Measurements from ENCODE around the gene PSMD5.

The PSMD5 gene

GRCh38 chr9:120842685-120843485, at the start of gene PSMD5:
PSMD5 (minus strand) TSS chr9:120842922; CDS start chr9:120842909, 13 bp downstream.
- DNase-seq, result peak; percentile 95

GRCh38 chr9:120891884-120892747, 49.4 kb upstream of the PSMD5 start:
- DNase-seq, result no peak

- DNase-seq, result no peak
These were observed 48.6 kb upstream of the PSMD5 start for GRCh38 chr9:120891245-120891883.

- DNase-seq, result no peak
These were observed 47.9 kb upstream of the PSMD5 start for GRCh38 chr9:120890320-120891244.

- DNase-seq, result no peak
These were observed 47.0 kb upstream of the PSMD5 start for GRCh38 chr9:120889606-120890271.

- no peak for DNase-seq
These were observed 45.9 kb upstream of the PSMD5 start for GRCh38 chr9:120888626-120889025.

GRCh38 chr9:120886490-120886967, 43.8 kb upstream of the PSMD5 start:
- DNase-seq, result peak; percentile 54

GRCh38 chr9:120885958-120886357, 43.2 kb upstream of the PSMD5 start:
- no peak for DNase-seq

GRCh38 chr9:120885457-120885856, 42.7 kb upstream of the PSMD5 start:
- no peak for DNase-seq

- no peak for DNase-seq
These were observed 40.9 kb upstream of the PSMD5 start for GRCh38 chr9:120883608-120883996.

GRCh38 chr9:120882935-120883607, 40.3 kb upstream of the PSMD5 start:
- DNase-seq, result no peak

- DNase-seq, result no peak
These were observed 36.7 kb upstream of the PSMD5 start for GRCh38 chr9:120879446-120879845.

GRCh38 chr9:120878188-120879130, 35.7 kb upstream of the PSMD5 start:
- DNase-seq, result no peak

GRCh38 chr9:120877276-120878034, 34.7 kb upstream of the PSMD5 start:
- peak; percentile 34 for DNase-seq

GRCh38 chr9:120876842-120877240, 34.1 kb upstream of the PSMD5 start, which contains the start of gene PHF19:
PHF19 (minus strand) TSS chr9:120877188; CDS start chr9:120874741, 2,447 bp downstream.
- no peak for DNase-seq

- DNase-seq, result peak; percentile 83
These were observed 33.5 kb upstream of the PSMD5 start for GRCh38 chr9:120875954-120876841.

GRCh38 chr9:120875643-120875953, 32.9 kb upstream of the PSMD5 start:
- no peak for DNase-seq

- no peak for DNase-seq
These were observed 32.5 kb upstream of the PSMD5 start for GRCh38 chr9:120875195-120875565.

All from T1000 (cell line).